HG03135 (cell line): ENCODE measurements around the gene GRID1.
"Not testable (repeated sequence)": the region's sequence is repeated elsewhere in the genome, so short reads cannot be mapped to it uniquely, and the experiment has no call there.

Experiments used
- ATAC-seq: cut with Tn5 transposase; IDR thresholded peaks from one replicate; pipeline ENCODE4 v1.9.1; 2021; ENCODE audit warnings: mild to moderate bottlenecking, moderate library complexity; ENCODE audit not compliant: unreplicated experiment

The GRID1 gene

GRCh38 chr10:86255405-86256251 lies 111.0 kb downstream of the GRID1 start:
- no peak for ATAC-seq

DNA sequence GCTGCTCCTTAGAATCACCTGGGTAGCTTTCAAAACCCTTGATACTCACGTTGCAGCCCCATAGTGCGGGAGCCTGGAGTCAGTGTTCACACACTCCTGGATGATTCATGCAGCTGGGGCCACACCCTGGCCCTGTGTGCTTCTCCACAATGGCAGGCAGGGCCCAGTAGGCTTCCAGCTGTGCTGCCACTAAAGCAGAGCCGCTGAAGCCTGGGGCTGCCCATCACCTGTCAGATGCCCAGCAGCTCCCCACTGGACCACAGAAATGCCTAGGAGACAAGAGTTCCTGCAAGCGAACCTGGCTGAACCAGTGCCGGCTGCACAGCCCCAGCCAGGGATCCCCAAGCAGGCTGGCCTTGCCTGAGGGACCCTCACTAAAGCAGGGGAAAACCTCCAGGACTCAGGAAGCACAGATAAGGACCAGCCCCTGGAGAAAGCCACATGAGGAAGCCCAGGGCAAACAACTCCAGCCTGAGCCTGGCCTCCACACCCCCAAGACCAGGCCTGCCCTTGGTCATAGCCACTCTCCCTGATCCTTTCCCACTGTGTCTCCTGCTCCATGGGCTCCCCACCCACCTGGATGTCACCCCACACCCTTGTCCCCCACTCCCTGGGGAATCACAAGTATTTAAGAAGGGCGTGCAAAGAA lies 111.9 kb downstream of the GRID1 start:
- no peak for ATAC-seq

GRCh38 chr10:86254081-86254480 lies 112.5 kb downstream of the GRID1 start:
- no peak for ATAC-seq

- no peak for ATAC-seq
These were observed 113.2 kb downstream of the GRID1 start for GRCh38 chr10:86253091-86254072.

DNA sequence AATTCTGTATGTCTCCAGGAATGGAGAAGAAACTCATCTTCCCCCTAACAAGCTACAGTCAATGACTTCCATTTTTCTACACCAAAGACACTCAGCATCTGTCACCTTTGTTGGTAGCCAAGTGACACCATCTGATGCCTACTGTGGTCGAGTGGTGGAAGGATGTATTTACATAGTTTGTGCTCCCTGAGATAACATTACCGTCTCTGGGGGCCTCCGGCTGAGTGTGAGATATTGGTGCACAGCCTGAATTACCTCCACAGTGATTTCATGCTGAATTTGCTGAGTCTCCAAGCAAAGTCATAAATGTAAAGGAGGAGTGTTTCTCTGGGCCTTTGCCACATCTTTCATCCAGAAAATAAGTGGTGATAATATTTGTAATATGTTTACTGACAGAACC lies 114.0 kb downstream of the GRID1 start:
- no peak for ATAC-seq

DNA sequence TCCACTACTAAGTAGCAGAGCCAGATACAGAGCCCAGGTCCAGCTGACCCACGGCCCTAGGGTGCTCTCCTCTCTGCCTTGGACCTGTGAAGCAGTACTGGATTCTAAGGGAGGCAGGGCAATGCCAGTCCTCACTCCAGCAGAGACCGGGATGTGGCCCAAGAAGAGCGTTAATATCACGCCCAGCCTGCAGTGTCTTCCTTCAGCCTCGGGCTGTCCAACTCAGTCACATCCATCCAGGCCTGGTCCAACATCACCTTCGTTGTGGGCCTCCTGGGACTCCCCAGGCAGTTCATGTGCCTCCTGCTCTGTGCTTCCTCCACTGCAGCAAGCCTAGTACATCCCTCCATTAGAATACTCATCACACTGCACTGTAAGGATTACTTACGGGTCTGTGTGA lies 114.5 kb downstream of the GRID1 start:
- no peak for ATAC-seq

DNA sequence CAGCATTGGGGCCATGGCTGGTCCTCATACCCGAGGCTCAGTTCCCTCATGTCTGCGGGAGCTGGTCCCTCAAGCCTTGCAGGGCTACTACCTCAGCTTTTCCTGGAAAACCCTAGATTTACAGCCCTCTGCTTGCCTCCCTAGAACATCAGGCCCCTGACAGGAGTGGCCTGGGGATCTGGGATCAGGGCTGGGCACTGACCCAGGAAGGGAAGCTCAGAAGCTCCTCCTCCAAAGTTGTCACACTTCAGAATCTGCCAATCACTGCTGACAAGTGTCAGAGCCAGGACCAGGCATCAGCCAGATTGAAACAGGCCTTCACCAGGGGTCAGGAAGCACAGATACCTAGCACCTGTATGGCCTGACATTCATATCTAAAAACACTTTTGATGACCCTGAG lies 115.2 kb downstream of the GRID1 start:
- ATAC-seq = no peak

GRCh38 chr10:86250399-86250798 lies 116.2 kb downstream of the GRID1 start:
- no peak for ATAC-seq

DNA sequence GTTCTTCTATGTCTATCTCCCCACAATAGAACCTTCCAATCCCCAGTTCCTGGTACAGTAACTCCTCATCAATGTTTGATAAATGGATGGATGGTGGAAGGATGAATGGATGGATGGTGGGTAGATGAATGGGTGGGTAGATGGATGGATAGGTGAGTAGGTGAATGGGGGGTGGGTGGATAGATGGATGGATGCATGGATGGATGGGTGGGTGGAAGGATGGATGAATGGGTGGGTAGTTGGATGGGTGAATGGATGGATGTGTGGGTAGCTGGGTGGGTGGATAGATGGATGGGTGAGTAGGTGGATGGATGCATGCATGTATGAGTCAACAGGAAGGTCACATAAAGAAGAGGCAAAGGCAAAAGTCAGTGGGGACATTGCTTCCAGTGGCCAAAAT lies 116.8 kb downstream of the GRID1 start:
- no peak for ATAC-seq

DNA sequence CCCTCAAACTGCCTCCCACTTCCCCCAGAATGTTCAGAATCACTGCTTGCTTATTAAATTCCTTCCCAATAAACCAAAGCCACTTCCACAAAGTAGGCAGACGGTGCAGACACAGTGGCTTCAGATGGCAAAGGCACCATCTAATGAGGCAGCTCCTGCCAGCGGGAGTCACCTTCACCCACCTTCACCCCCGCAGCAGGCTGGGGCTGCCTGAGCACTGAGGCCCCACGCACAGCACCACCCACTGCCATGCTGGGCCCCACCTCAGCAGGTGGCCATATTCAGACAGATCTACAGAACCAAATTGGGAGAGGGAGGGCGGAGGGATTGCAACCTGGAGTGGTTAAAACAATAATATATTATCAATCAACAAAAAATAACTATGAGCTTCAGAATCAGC lies 118.5 kb downstream of the GRID1 start:
- ATAC-seq = no peak

GRCh38 chr10:86247588-86247987 lies 119.0 kb downstream of the GRID1 start:
- no peak for ATAC-seq

GRCh38 chr10:86247073-86247472 lies 119.5 kb downstream of the GRID1 start:
- no peak for ATAC-seq

- no peak for ATAC-seq
These were observed 120.2 kb downstream of the GRID1 start for GRCh38 chr10:86246279-86246940.

DNA sequence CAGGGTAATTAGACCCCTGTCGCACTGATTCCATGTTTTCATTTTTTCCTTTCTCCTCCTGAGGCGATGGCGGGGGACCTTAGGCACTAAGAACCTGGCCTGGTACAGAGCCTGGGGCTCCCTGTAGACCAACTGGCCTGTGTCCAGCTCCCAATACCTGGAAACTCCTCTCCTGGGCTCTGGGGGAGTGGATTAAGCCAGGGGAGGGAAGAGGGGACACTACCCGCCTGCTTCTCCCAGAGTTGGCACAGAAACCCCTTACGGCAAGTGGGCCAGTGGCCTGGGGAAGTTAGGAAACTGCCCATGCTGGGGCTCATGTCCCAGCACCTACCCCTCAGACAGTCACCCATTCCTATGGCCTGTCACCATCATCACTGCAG lies 121.6 kb downstream of the GRID1 start:
- ATAC-seq = no peak

DNA sequence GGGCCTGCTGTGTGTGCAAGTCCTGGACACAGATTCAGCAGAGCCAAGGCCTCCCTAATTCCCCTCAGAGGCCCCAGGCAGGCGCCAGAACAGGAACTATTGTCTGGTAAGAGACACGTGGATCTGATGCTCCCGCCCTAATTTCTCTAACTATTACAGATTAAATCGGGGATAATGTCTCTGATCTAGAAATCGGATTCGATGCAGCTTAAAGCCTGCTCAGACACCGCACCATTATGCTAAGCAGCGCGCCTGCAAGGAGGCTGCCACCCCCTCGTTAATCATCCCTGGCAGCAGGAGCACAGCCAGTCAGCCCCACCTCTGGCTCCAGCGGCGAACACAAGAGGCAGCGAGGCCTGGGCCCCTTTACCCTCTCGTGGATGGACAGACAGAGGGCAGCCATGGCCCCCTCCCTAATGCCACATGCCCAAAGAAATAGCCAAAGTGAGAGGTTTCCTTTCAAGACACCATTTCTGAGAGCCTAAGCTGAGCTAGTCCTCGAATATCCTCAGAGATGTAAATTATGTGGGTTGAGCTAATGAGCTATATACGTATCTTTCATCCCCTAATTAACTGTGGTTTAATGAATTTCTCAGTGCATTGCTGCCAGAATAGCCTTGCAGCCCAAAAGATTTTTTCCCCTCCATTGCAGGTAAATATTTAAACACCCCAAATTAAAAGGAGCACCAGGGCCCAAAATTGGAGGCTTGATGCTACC lies 122.1 kb downstream of the GRID1 start:
- no peak for ATAC-seq

GRCh38 chr10:86243651-86244155 lies 122.9 kb downstream of the GRID1 start:
- no peak for ATAC-seq

DNA sequence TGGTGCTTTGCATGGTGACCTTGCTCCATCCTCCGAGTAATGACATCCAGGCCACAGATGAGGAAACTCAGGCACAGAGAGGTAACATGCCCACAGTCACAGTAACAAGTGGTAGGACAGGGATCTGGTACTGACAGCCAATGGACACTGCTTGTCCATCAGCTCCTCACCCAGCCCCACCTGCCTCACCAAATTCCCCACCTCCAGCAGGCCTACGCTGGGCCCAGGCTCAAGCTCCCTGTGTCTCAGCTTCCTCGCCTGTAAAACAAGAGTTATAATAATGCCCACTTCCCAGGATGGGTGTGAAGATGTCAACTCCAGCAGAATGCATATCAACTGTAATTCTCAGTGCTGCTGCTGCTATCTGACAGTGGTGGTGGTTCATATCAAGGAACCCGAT lies 123.8 kb downstream of the GRID1 start:
- no peak for ATAC-seq

GRCh38 chr10:86238089-86238488 lies 128.5 kb downstream of the GRID1 start:
- not testable (repeated sequence) for ATAC-seq

GRCh38 chr10:86234541-86235270 lies 131.9 kb downstream of the GRID1 start:
- ATAC-seq = no peak
